GM12891 (cell line): ENCODE data around the gene MTCL1.

ENCODE experiments used
- POLR2A ChIP-seq: IDR thresholded peaks from 2 replicates; pipeline ENCODE4 v1.6.1; 2011; ENCODE audit warnings: low read depth, low read length, control low read depth
- POLR2AphosphoS5 ChIP-seq: IDR thresholded peaks from 2 replicates; pipeline ENCODE4 v1.6.1; 2011; ENCODE audit warnings: low read depth, low read length, control low read depth
- SPI1 ChIP-seq: IDR thresholded peaks from 2 replicates; pipeline ENCODE4 v1.6.1; 2011; ENCODE audit warnings: low read depth, low read length, control low read depth
- TAF1 ChIP-seq: IDR thresholded peaks from 2 replicates; pipeline ENCODE4 v1.6.1; 2011; ENCODE audit warnings: low read depth, low read length, control low read depth

- TF ChIP-seq POLR2A (no peak), SPI1 (no peak), POLR2AphosphoS5 (no peak), TAF1 (no peak)
Measured at GRCh38 chr18:8708670-8709069, 3.3 kb downstream of the MTCL1 start.
